GM12878 (cell line): ENCODE results near the gene MMAA. TPM values are rescaled to one million over a fixed set of nuclear protein-coding genes. Genes with fewer than 3 reads are reported as not detected.
A peak's percentile ranks its signal among the peaks of the same experiment; 100 is the strongest.

Experiments used
- BRCA1 ChIP-seq: IDR thresholded peaks from 2 replicates; pipeline ENCODE4 v1.6.1; 2011; ENCODE audit warnings: low read depth, low read length, improper control_type of control experiment
- CHD2 ChIP-seq: IDR thresholded peaks from 2 replicates; pipeline ENCODE4 v1.6.1; 2011; ENCODE audit warnings: low read depth, low read length, improper control_type of control experiment, borderline replicate concordance
- CREM ChIP-seq: IDR thresholded peaks from 2 replicates; pipeline ENCODE4 v1.6.1; 2014; ENCODE audit warnings: antibody characterized with exemption, low read depth
- DPF2 ChIP-seq: fragments of 450-650 bp; IDR thresholded peaks from 2 replicates; pipeline ENCODE4 v1.6.1; 2017; ENCODE audit warnings: mild to moderate bottlenecking
- HDAC2 ChIP-seq: fragments of 200-600 bp; sonication (generic); IDR thresholded peaks from 2 replicates; pipeline ENCODE4 v1.6.1; 2017
- KAT2A ChIP-seq: conservative IDR thresholded peaks from 2 replicates; pipeline ENCODE4 v1.6.1; 2011; ENCODE audit warnings: low read depth, low read length; ENCODE audit not compliant: control insufficient read depth
- KLF5 ChIP-seq: fragments of 450-650 bp; IDR thresholded peaks from 2 replicates; pipeline ENCODE4 v1.6.1; 2014; ENCODE audit warnings: mild to moderate bottlenecking; ENCODE audit not compliant: partially characterized antibody
- MEF2B ChIP-seq: fragments of 450-650 bp; IDR thresholded peaks from 2 replicates; pipeline ENCODE4 v1.6.1; 2018; ENCODE audit warnings: mild to moderate bottlenecking, moderate library complexity; ENCODE audit not compliant: partially characterized antibody, poor library complexity, severe bottlenecking
- NFIC ChIP-seq: IDR thresholded peaks from 2 replicates; pipeline ENCODE4 v1.6.1; 2012; ENCODE audit warnings: low read depth, mild to moderate bottlenecking, inconsistent platforms, low read length, moderate library complexity
- NFYA ChIP-seq: IDR thresholded peaks from 2 replicates; pipeline ENCODE4 v1.6.1; 2011; ENCODE audit warnings: low read depth, mild to moderate bottlenecking, low read length, improper control_type of control experiment, borderline replicate concordance
- NFYB ChIP-seq: IDR thresholded peaks from 2 replicates; pipeline ENCODE4 v1.6.1; 2011; ENCODE audit warnings: low read depth, mild to moderate bottlenecking, low read length, improper control_type of control experiment, moderate library complexity; ENCODE audit not compliant: insufficient read depth
- NR2C2 ChIP-seq: IDR thresholded peaks from 2 replicates; pipeline ENCODE4 v1.6.1; 2011; ENCODE audit warnings: borderline replicate concordance, low read depth; ENCODE audit not compliant: control insufficient read depth, insufficient read length
- POLR2AphosphoS5 ChIP-seq: IDR thresholded peaks from 2 replicates; pipeline ENCODE4 v1.6.1; 2011; ENCODE audit warnings: mild to moderate bottlenecking, low read length, inconsistent platforms
- RAD51 ChIP-seq: fragments of 450-650 bp; IDR thresholded peaks from 2 replicates; pipeline ENCODE4 v1.6.1; 2016; ENCODE audit warnings: moderate library complexity, mild to moderate bottlenecking, inconsistent platforms
- RBBP5 ChIP-seq: fragments of 200-600 bp; sonication (generic); conservative IDR thresholded peaks from 2 replicates; pipeline ENCODE4 v1.6.1; 2016
- SREBF2 ChIP-seq: IDR thresholded peaks from 2 replicates; pipeline ENCODE4 v1.6.1; 2012; ENCODE audit warnings: mild to moderate bottlenecking, low read length
- SUZ12 ChIP-seq: fragments of 200-600 bp; sonication (generic); IDR thresholded peaks from one replicate; pipeline ENCODE4 v1.6.1; 2018; ENCODE audit warnings: antibody characterized with exemption, mild to moderate bottlenecking; ENCODE audit not compliant: unreplicated experiment
- ZNF274 ChIP-seq: IDR thresholded peaks from one replicate; pipeline ENCODE4 v1.8.0; 2011; ENCODE audit not compliant: insufficient read length, insufficient read depth
- polyA plus RNA-seq, 11 experiments: library from polyadenylated mRNA; depleted of rRNA in 4 of 11; unstranded in 6 of 11; stranded (reverse) in 5 of 11; fragments of >200 nt; fragmentation: Nextera tagmentation in 4 of 11; fragmentation: Illumina TruSeq in 1 of 11; extraction: Ambion mirVana in 4 of 11; extraction: Trizol in 1 of 11; gene quantifications; 1 replicate in 1 of 11; 2 replicates in 10 of 11; pipeline versions ENCODE4 v1.2.1 to v1.2.3, GENCODE V29; 2011 to 2016; ENCODE audit warnings: inconsistent platforms in 2 of 11, missing spikeins in 2 of 11, low read depth in 1 of 11
- total RNA-seq, 4 experiments: library from RNA; depleted of rRNA in 3 of 4; stranded (reverse); fragments of >200 nt in 3 of 4; fragmentation: Illumina TruSeq in 1 of 4; extraction: Trizol in 1 of 4; gene quantifications; 2 replicates each; pipeline versions ENCODE4 v1.2.1 to v1.2.3, GENCODE V29; 2013 to 2021
- TF ChIP-seq, protein P1 (sequence below): fragments of 150-350 bp; IDR thresholded peaks from 2 replicates; pipeline ENCODE4 v1.6.1; 2016; ENCODE audit warnings: low read depth, low read length
- TF ChIP-seq, protein P2 (sequence below): IDR thresholded peaks from 2 replicates; pipeline ENCODE4 v1.6.1; 2012; ENCODE audit warnings: mild to moderate bottlenecking, low read depth, low read length
- TF ChIP-seq, protein P3 (sequence below): fragments of 450-650 bp; IDR thresholded peaks from 2 replicates; pipeline ENCODE4 v1.6.1; 2017; ENCODE audit warnings: borderline replicate concordance
- TF ChIP-seq, protein P4 (sequence below): IDR thresholded peaks from 2 replicates; pipeline ENCODE4 v1.6.1; 2012; ENCODE audit warnings: low read depth, low read length, improper control_type of control experiment

Gene MMAA
- total and polyA plus RNA-seq, 10 of the 15 experiments (the other 5 are each of a cell fraction or from before 2014, with no cell fraction given), result 4.5 to 22.6 (median 11.8) TPM

DNA sequence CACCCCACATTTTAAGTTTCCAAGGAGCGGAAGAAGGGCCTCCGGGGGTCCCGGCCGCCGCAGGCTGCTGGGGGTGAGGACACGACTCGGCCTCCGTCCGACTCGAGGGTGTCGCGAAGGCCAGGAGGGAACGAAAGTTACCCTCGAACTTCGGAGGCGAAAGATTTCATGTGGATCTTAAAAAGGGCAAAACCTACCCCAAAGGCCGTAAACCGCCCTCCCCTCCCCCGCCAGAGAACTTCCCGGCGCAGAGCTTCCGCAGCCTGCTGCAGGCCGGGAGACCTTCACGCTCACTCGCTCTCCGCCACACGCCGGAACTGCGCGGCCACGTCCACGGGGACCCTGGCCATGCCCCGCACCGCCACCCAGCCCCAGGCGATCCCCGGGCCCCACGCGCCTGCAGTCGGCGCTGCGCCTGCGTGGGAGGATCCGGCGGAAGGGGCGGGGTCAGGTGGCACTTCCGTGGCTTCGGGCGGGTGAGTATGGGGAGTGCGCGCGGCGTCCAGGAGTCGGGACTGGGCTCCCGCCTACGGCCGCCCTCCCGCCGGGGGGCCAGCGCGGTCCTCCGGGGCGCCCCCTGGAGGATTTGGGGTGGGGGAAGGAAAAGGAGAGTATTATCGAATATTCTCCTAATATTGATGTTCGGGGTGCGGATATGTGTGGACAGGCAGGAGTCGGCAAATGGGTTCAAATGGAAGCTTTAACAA lies at the start of gene MMAA (continued):
- TF ChIP-seq, protein P1, sequence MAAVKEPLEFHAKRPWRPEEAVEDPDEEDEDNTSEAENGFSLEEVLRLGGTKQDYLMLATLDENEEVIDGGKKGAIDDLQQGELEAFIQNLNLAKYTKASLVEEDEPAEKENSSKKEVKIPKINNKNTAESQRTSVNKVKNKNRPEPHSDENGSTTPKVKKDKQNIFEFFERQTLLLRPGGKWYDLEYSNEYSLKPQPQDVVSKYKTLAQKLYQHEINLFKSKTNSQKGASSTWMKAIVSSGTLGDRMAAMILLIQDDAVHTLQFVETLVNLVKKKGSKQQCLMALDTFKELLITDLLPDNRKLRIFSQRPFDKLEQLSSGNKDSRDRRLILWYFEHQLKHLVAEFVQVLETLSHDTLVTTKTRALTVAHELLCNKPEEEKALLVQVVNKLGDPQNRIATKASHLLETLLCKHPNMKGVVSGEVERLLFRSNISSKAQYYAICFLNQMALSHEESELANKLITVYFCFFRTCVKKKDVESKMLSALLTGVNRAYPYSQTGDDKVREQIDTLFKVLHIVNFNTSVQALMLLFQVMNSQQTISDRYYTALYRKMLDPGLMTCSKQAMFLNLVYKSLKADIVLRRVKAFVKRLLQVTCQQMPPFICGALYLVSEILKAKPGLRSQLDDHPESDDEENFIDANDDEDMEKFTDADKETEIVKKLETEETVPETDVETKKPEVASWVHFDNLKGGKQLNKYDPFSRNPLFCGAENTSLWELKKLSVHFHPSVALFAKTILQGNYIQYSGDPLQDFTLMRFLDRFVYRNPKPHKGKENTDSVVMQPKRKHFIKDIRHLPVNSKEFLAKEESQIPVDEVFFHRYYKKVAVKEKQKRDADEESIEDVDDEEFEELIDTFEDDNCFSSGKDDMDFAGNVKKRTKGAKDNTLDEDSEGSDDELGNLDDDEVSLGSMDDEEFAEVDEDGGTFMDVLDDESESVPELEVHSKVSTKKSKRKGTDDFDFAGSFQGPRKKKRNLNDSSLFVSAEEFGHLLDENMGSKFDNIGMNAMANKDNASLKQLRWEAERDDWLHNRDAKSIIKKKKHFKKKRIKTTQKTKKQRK, result no peak
- no peak for TF ChIP-seq BRCA1
- TF ChIP-seq ZNF274, result no peak
- TF ChIP-seq NFYB, result no peak
- TF ChIP-seq MEF2B, result peak; percentile 36
- peak; percentile 53; the same call in 1 of the 2 replicates for TF ChIP-seq CREM
- TF ChIP-seq NFIC, result peak; percentile 52; the same call in 1 of the 2 replicates
- no peak for TF ChIP-seq NFYA
- TF ChIP-seq, protein P2, sequence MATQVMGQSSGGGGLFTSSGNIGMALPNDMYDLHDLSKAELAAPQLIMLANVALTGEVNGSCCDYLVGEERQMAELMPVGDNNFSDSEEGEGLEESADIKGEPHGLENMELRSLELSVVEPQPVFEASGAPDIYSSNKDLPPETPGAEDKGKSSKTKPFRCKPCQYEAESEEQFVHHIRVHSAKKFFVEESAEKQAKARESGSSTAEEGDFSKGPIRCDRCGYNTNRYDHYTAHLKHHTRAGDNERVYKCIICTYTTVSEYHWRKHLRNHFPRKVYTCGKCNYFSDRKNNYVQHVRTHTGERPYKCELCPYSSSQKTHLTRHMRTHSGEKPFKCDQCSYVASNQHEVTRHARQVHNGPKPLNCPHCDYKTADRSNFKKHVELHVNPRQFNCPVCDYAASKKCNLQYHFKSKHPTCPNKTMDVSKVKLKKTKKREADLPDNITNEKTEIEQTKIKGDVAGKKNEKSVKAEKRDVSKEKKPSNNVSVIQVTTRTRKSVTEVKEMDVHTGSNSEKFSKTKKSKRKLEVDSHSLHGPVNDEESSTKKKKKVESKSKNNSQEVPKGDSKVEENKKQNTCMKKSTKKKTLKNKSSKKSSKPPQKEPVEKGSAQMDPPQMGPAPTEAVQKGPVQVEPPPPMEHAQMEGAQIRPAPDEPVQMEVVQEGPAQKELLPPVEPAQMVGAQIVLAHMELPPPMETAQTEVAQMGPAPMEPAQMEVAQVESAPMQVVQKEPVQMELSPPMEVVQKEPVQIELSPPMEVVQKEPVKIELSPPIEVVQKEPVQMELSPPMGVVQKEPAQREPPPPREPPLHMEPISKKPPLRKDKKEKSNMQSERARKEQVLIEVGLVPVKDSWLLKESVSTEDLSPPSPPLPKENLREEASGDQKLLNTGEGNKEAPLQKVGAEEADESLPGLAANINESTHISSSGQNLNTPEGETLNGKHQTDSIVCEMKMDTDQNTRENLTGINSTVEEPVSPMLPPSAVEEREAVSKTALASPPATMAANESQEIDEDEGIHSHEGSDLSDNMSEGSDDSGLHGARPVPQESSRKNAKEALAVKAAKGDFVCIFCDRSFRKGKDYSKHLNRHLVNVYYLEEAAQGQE, result no peak; the same call in 1 of the 2 replicates
- no peak for TF ChIP-seq SUZ12
- TF ChIP-seq HDAC2, result no peak
- TF ChIP-seq, protein P3, sequence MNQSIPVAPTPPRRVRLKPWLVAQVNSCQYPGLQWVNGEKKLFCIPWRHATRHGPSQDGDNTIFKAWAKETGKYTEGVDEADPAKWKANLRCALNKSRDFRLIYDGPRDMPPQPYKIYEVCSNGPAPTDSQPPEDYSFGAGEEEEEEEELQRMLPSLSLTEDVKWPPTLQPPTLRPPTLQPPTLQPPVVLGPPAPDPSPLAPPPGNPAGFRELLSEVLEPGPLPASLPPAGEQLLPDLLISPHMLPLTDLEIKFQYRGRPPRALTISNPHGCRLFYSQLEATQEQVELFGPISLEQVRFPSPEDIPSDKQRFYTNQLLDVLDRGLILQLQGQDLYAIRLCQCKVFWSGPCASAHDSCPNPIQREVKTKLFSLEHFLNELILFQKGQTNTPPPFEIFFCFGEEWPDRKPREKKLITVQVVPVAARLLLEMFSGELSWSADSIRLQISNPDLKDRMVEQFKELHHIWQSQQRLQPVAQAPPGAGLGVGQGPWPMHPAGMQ, result no peak; the same call in 1 of the 2 replicates
- TF ChIP-seq DPF2, result peak; percentile 83
- TF ChIP-seq POLR2AphosphoS5, result peak; percentile 92
- TF ChIP-seq KAT2A, result no peak
- TF ChIP-seq RBBP5, result no peak
- no peak for TF ChIP-seq NR2C2
- TF ChIP-seq CHD2, result peak; percentile 70
- no peak for TF ChIP-seq RAD51
- no peak for TF ChIP-seq KLF5
- TF ChIP-seq, protein P4, sequence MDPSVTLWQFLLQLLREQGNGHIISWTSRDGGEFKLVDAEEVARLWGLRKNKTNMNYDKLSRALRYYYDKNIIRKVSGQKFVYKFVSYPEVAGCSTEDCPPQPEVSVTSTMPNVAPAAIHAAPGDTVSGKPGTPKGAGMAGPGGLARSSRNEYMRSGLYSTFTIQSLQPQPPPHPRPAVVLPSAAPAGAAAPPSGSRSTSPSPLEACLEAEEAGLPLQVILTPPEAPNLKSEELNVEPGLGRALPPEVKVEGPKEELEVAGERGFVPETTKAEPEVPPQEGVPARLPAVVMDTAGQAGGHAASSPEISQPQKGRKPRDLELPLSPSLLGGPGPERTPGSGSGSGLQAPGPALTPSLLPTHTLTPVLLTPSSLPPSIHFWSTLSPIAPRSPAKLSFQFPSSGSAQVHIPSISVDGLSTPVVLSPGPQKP, result peak; percentile 68; the same call in 1 of the 2 replicates
- no peak for TF ChIP-seq SREBF2
